ENCODE measurements around the gene PPARD.
"Not testable (repeated sequence)": the region's sequence is repeated elsewhere in the genome, so short reads cannot be mapped to it uniquely, and the experiment has no call there.

PPARD gene

DNA sequence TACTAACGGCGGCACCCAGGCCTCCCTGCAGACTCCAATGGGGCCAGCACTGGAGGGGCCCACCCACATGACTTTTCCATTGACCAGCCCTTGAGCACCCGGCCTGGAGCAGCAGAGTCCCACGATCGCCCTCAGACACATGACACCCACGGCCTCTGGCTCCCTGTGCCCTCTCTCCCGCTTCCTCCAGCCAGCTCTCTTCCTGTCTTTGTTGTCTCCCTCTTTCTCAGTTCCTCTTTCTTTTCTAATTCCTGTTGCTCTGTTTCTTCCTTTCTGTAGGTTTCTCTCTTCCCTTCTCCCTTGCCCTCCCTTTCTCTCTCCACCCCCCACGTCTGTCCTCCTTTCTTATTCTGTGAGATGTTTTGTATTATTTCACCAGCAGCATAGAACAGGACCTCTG lies 83.7 kb downstream of the PPARD start:
- H3K4me3 ChIP-seq (ENCODE audit: low read depth, low read length) = no peak overlapping the region
- DNase-seq (ENCODE audit: low read depth) = no peak

- no peak for DNase-seq (ENCODE audit: low read depth)
- H3K4me3 ChIP-seq (ENCODE audit: low read depth, low read length) = no peak overlapping the region
Observed at GRCh38 chr6:35427435-35427834, 85.1 kb downstream of the PPARD start.

DNA sequence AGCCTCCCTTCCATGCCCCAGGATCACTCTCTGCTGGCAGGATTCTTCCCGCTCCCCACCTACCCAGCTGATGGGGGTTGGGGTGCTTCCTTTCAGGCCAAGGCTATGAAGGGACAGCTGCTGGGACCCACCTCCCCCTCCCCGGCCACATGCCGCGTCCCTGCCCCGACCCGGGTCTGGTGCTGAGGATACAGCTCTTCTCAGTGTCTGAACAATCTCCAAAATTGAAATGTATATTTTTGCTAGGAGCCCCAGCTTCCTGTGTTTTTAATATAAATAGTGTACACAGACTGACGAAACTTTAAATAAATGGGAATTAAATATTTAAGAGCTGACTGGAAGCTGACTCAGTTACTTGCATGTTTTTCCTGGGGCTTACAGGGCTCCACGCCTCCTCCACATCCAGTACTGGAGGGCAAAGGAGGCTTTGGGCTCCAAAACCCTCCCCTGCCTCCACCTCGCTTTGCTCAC lies 85.5 kb downstream of the PPARD start:
- DNase-seq (ENCODE audit: low read depth) = peak; percentile 44
- no peak overlapping the region for H3K4me3 ChIP-seq (ENCODE audit: low read depth, low read length)

- H3K4me3 ChIP-seq (ENCODE audit: low read depth, low read length) = no peak overlapping the region
- DNase-seq (ENCODE audit: low read depth) = no peak
Observed at GRCh38 chr6:35428421-35429149, 86.2 kb downstream of the PPARD start.

GRCh38 chr6:35429463-35429862 lies 87.1 kb downstream of the PPARD start:
- no peak for DNase-seq (ENCODE audit: low read depth)
- no peak overlapping the region for H3K4me3 ChIP-seq (ENCODE audit: low read depth, low read length)

- DNase-seq (ENCODE audit: low read depth) = no peak
- no peak overlapping the region for H3K4me3 ChIP-seq (ENCODE audit: low read depth, low read length)
Observed at GRCh38 chr6:35432291-35432690, 89.9 kb downstream of the PPARD start.

- H3K4me3 ChIP-seq (ENCODE audit: low read depth, low read length); DNase-seq (ENCODE audit: low read depth): not testable (repeated sequence)
Observed at GRCh38 chr6:35432702-35433101, 90.3 kb downstream of the PPARD start.

DNA sequence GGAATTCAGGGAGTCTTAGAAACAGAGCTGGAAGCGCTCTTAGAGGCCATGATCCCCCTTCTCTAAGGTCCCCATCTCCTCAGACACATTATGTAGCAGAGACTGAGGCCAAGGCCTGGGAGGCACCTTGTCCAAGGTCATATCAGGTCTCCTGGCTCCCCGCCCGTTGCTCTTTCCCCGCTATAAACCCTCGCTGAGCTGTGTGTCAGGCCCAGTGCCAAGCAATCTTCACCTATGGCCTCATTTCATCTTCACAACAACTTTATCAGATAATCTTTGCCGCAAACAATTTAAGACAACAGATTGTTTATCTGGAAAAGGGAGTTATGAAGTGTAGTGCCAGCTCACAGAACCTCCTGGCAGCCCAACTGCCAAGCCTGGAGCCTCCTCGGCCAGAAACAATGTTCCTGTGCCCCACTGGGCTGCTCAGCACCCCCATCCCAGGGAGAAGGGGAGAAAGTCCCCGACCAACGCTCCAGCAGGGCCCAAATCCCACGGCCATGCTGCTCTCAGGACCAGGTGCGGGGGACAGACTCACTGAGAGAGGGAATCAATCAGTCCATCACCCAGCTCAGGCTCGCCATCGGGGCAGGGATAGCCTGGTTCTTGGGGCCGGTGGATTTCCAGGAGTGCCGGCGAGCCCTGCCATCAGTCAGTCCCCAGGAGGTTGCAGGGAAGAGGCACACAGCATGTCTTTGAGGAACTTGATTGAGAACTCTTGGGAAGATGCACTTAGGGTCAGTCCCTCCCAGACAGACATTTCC lies 92.9 kb downstream of the PPARD start:
- DNase-seq (ENCODE audit: low read depth) = no peak

GRCh38 chr6:35436071-35436857 lies 93.9 kb downstream of the PPARD start:
- no peak overlapping the region for H3K4me3 ChIP-seq (ENCODE audit: low read depth, low read length)
- no peak for DNase-seq (ENCODE audit: low read depth)

More for the DNA sequence above, 92.9 kb downstream of the PPARD start:
- no peak overlapping the region for H3K4me3 ChIP-seq (ENCODE audit: low read depth, low read length)

DNA sequence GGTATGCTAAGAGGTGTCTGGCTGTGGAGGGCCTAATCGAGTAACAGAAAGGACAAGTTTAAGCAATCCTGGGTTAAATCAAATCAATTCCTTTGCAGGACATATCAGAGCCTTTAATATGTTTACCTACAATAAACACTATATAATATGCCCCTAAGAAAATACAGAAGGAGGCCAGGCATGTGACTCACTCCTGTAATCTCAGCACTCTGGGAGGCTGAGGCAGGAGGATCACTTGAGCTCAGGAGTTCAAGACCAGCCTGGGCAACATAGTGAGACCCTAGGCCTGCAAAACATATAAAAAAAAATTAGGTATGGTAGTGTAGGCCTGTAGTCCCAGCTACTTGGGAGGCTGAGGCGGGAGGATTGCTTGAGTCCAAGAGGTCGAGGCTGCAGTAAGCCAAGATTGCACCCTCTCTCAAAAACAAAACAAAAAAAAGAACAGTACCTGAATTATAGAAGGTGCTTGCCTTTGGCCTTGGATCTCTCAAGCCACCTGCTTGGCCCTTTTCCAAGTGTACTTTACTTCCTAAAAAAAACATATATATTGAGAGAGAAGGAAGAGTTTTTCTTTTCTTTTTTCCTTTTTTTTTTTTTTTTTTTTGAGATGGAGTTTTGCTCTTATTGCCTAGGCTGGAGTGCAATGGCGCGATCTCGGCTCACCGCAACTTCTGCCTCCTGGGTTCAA lies 96.2 kb downstream of the PPARD start:
- H3K4me3 ChIP-seq (ENCODE audit: low read depth, low read length); DNase-seq (ENCODE audit: low read depth): not testable (repeated sequence)

GRCh38 chr6:35439308-35439707 lies 97.0 kb downstream of the PPARD start:
- no peak for DNase-seq (ENCODE audit: low read depth)
- no peak overlapping the region for H3K4me3 ChIP-seq (ENCODE audit: low read depth, low read length)

DNA sequence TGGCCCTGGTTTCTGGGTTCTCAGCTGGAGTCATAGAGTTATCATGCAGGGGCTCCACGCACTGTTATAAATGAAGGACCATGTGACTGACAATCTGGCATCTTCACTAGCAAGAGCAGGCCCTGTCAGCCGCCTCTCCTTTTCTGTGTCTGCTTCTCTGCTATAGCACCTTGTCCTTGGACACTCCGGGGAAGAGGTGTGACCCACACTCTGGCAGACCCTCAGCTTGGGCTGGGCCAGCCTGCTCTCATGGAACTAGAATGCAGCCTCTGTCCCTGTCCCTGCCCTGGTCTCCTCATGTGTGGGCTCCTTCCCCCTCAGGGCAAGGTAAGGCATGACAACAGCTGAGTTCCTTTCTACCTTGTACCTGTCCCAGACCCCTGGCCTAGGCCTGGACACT lies 98.8 kb downstream of the PPARD start:
- DNase-seq (ENCODE audit: low read depth) = no peak
- no peak overlapping the region for H3K4me3 ChIP-seq (ENCODE audit: low read depth, low read length)

DNA sequence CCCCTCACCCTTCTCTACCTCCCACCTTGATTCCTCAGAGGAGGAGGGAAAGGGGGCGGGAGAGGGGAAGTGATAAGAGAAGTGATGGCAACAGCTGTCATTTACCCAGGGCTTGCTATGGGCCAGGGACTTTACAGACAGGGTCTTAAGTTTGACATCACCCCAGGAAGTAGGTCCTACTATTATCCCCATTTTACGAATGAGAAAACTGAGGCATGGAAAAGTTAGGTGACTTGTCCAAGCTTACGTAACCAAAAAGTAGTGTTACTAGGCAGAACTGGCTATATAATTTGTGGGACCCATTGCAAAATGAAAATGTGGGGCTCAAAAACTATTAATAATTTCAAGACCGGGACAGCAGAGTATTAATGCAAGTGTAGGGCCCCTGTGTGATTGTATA lies 99.3 kb downstream of the PPARD start:
- DNase-seq (ENCODE audit: low read depth) = no peak
- no peak overlapping the region for H3K4me3 ChIP-seq (ENCODE audit: low read depth, low read length)

- no peak for DNase-seq (ENCODE audit: low read depth)
- H3K4me3 ChIP-seq (ENCODE audit: low read depth, low read length) = no peak overlapping the region
Observed at GRCh38 chr6:35442693-35443092, 100.3 kb downstream of the PPARD start.

DNA sequence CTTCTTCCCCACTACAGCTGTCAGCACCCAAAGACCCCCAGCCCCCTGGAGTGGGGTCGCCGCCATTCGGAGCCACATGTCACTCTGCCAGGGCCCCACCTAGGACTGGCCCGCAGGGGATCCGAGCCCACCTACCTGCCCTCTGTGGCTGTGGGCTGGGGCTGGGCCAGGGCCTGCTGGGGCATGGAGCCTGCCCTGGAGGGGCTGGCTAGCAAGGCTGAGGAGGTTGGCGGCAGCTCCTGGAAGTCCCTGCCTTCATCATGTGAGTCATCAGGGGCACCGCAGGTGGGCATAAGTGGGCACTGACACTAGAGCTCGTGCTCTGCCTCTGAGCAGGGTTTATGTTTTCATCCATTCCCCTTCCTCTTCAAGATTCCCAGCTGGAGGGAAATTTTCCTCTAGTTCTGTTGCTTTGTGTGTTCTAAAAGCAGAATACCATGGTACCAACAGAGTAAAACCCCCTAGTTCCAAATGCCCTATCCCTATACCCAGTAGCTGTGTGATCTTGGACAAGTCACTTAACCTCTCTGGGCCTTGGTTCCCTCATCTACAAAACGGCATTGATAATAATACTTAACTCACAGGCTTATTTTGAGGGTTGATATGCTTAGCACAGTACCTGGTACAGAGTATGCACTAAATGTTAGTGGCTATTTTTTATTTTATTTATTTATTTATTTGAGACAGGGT lies 101.1 kb downstream of the PPARD start:
- no peak overlapping the region for H3K4me3 ChIP-seq (ENCODE audit: low read depth, low read length)
- no peak for DNase-seq (ENCODE audit: low read depth)

- DNase-seq (ENCODE audit: low read depth) = no peak
Observed at GRCh38 chr6:35445691-35446090, 103.3 kb downstream of the PPARD start.

DNA sequence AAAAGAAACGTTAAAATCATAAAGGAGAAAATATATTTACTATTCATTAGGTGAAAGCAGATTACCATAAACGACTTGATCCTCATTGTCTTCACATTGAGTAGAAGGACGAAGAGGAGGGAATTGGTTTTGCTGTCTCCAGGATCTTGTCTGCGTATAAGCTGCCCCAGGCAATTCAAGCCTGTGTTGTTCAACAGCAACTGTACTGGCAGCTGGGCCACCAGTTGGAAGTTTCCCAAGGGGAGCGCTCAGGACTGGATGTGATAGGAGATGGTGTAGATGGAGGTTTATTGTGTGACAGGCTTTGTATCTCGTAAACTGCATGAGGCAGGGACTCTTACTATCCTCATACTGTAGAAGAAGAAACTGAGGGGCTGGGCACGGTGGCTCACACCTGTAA lies 105.8 kb downstream of the PPARD start:
- no peak for DNase-seq (ENCODE audit: low read depth)
- H3K4me3 ChIP-seq (ENCODE audit: low read depth, low read length) = no peak overlapping the region

More at GRCh38 chr6:35445691-35446090, 103.3 kb downstream of the PPARD start:
- H3K4me3 ChIP-seq (ENCODE audit: low read depth, low read length) = no peak overlapping the region

DNA sequence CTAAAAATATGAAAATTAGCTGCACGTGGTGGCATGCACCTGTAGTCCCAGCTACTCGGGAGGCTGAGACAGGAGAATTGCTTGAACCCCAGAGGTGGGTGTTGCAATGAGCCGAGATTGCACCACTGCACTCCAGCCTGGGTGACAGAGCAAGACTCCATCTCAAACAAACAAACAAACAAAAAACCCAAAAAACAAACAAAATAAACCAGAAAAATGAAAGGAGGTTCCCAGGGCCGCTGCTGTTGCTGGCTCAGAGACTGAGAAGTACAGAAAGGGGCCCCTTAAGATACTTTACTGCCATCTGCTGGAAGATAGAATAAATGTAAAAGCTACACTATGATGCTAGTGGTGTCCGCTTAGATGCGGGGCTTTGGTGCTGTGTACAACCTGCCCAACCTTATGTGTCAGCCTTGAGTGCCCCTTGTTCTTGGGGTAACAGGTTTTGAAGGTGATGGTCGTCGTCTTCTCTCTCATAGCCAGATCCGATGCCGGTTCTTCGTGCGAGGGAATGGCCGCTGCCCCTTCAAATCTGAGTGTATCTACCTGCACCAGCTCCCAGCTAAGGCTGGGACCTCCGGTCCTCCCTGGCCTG lies 107.0 kb downstream of the PPARD start:
- no peak overlapping the region for H3K4me3 ChIP-seq (ENCODE audit: low read depth, low read length)
- DNase-seq (ENCODE audit: low read depth) = no peak
